Caco-2 (cell line): ENCODE data around the gene PTPRG. TPM values are rescaled to one million over a fixed set of nuclear protein-coding genes. Genes with fewer than 3 reads are reported as not detected.

Experiments used
- BruUV-seq: library from RNA; stranded (reverse); fragments of 400-500 nt; replicated peaks from 2 replicates; lab custom pipeline; 2021; lab: Mats Ljungman, UMichigan
- CTCF ChIA-PET: fragments of 300-600 bp; sonication (Branson Sonifier 250); formaldehyde crosslinking; loops from one replicate; lab custom pipeline; 2022; ENCODE audit warnings: antibody characterized with exemption; lab: Charles Lee
- POLR2A ChIA-PET: fragments of 300-600 bp; sonication (Branson Sonifier 250); formaldehyde crosslinking; loops from one replicate; lab custom pipeline; 2022; ENCODE audit warnings: antibody characterized with exemption; lab: Charles Lee
- DNase-seq, 2 experiments: peaks; one replicate each; pipeline versions ENCODE4 v3.0.0 to v3.0.0-alpha.2; 2020 to 2022
- H3K27me3 ChIP-seq: replicated peaks from 2 replicates; pipeline ENCODE4 v1.6.0; 2011; ENCODE audit warnings: low read length; ENCODE audit not compliant: control insufficient read depth, insufficient read depth
- H3K36me3 ChIP-seq: 2 replicates; pipeline ENCODE4 v1.5.1; 2011; ENCODE audit warnings: low read length; ENCODE audit not compliant: control insufficient read depth, insufficient read depth
- H3K4me1 ChIP-seq: fragments of 250-450 bp; sonication (Bioruptor Pico); 2 replicates; pipeline ENCODE4 v1.5.1; 2020; ENCODE audit warnings: mild to moderate bottlenecking
- H3K4me3 ChIP-seq: 2 replicates; pipeline ENCODE4 v1.5.1; 2011; ENCODE audit warnings: low read depth, mild to moderate bottlenecking, control low read depth, low read length
- H3K9me3 ChIP-seq: fragments of 250-450 bp; sonication (Bioruptor Pico); 2 replicates; pipeline ENCODE4 v1.5.1; 2020; ENCODE audit warnings: mild to moderate bottlenecking, moderate library complexity
- H3K27ac Mint-ChIP-seq: one replicate; pipeline ENCODE4 v1.8.0; 2022; ENCODE audit warnings: mixed read lengths; ENCODE audit not compliant: unreplicated experiment
- H3K27me3 Mint-ChIP-seq: one replicate; pipeline ENCODE4 v1.8.0; 2022; ENCODE audit warnings: mixed read lengths; ENCODE audit not compliant: insufficient read depth, unreplicated experiment
- H3K36me3 Mint-ChIP-seq: one replicate; pipeline ENCODE4 v1.8.0; 2022; ENCODE audit warnings: mild to moderate bottlenecking, mixed read lengths; ENCODE audit not compliant: insufficient read depth, unreplicated experiment
- H3K4me1 Mint-ChIP-seq: one replicate; pipeline ENCODE4 v1.8.0; 2022; ENCODE audit warnings: low read depth, mixed read lengths; ENCODE audit not compliant: unreplicated experiment
- H3K4me3 Mint-ChIP-seq: one replicate; pipeline ENCODE4 v1.8.0; 2022; ENCODE audit warnings: mild to moderate bottlenecking, moderate library complexity, mixed read lengths; ENCODE audit not compliant: unreplicated experiment
- H3K9me3 Mint-ChIP-seq: one replicate; pipeline ENCODE4 v1.8.0; 2022; ENCODE audit warnings: mixed read lengths; ENCODE audit not compliant: unreplicated experiment
- intact Hi-C: fragments of 100-400 bp; cut with micrococcal nuclease; formaldehyde crosslinking; loops from one replicate; pipeline ENCODE4 v1.10.0; 2022; ENCODE audit not compliant: unreplicated experiment
- total RNA-seq: library from RNA; stranded (reverse); gene quantifications from 2 replicates; pipeline ENCODE4 v1.2.3, GENCODE V29; 2022
- TF ChIP-seq, protein P1 (sequence below), 2 experiments: fragments of 200-600 bp in 1 of 2; IDR thresholded peaks; 1 replicate in 1 of 2; 2 replicates in 1 of 2; pipeline versions ENCODE4 v1.5.1 to v1.8.0; 2011 to 2022; ENCODE audit warnings: antibody characterized with exemption in 1 of 2, control low read depth in 1 of 2, inconsistent platforms in 1 of 2, low read depth in 1 of 2, low read length in 1 of 2, mild to moderate bottlenecking in 1 of 2, moderate library complexity in 1 of 2; ENCODE audit not compliant: insufficient read depth in 1 of 2, severe bottlenecking in 1 of 2, unreplicated experiment in 1 of 2

Gene PTPRG
- total RNA-seq, 1 experiment from 2014 or later, result 46.4 TPM

DNA sequence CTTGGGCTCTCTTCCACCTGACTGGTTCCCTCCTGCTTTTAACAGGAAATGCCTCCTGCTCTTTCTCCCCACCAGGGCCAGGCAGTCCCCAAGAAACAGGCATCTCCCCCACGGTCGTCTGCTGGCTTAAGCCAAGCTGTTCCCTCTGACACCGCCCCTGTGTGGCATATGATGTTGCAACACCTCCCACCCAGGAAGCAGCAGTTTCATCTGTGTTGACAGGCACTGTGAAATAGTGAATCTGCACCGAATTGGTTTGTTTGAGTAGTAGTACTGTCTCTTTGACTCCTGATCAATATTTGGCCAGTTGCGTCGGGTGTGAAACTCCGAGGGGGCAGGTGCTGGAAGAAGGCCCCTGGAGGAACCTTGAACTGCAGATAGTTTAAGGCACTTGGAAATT lies 623.2 kb downstream of the PTPRG start:
- no peaks in the 10 kb centered on the region for H3K9me3 Mint-ChIP-seq
- DNase-seq, result peak in 1 of 2 experiments; percentile 3
- intact Hi-C loops, result no loop called here

DNA sequence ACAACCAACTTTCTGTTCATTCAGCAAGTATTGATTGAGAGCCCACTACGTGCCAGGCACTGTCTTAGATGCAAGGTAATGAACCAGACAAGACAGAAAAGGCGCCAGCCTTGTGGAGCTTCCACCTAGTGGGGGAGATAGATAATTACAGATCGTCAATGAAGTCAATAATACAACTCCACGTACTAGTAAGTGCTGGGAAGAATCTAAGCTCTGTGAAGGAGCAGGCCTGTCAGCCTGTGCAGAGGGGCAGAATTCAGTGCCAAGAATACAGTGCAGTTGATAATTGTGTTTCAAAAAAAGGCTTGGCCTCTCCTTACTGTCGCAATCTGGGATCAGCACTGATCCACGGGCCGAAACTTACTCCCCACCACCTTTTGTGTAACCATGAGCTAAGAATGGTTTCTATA lies 625.7 kb downstream of the PTPRG start:
- no peak for DNase-seq
- intact Hi-C loops, result loop anchor here (5.0 kb wide), 2 partner anchors 310 to 550 kb away; no protein-coding TSS in a partner anchor
- no peaks in the 10 kb centered on the region for H3K9me3 ChIP-seq
- TF ChIP-seq, protein P1, sequence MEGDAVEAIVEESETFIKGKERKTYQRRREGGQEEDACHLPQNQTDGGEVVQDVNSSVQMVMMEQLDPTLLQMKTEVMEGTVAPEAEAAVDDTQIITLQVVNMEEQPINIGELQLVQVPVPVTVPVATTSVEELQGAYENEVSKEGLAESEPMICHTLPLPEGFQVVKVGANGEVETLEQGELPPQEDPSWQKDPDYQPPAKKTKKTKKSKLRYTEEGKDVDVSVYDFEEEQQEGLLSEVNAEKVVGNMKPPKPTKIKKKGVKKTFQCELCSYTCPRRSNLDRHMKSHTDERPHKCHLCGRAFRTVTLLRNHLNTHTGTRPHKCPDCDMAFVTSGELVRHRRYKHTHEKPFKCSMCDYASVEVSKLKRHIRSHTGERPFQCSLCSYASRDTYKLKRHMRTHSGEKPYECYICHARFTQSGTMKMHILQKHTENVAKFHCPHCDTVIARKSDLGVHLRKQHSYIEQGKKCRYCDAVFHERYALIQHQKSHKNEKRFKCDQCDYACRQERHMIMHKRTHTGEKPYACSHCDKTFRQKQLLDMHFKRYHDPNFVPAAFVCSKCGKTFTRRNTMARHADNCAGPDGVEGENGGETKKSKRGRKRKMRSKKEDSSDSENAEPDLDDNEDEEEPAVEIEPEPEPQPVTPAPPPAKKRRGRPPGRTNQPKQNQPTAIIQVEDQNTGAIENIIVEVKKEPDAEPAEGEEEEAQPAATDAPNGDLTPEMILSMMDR (IDR thresholded peaks at IDR 0.05; ENCODE audit: insufficient read depth in 1 of 2, low read depth in 1 of 2, low read length in 1 of 2, severe bottlenecking in 1 of 2, unreplicated experiment in 1 of 2), result no peak
- no peaks in the 10 kb centered on the region for H3K36me3 ChIP-seq
- H3K4me3 ChIP-seq, result no peak overlapping the region
- Mint-ChIP-seq H3K9me3 (no peaks in the 10 kb centered on the region), H3K36me3 (peaks cover 29% of the 10 kb centered on the region), H3K27me3 (no peaks in the 10 kb centered on the region), H3K4me3 (no peak overlapping the region), H3K27ac (no peak overlapping the region), H3K4me1 (peaks cover 19% of the 10 kb centered on the region)
- BruUV-seq, result no TSS peak
- no peaks in the 10 kb centered on the region for H3K27me3 ChIP-seq
- CTCF ChIA-PET, result interaction anchor here (0.6 to 1.0 kb wide), 3 partner anchors 11 to 66 kb away, joined by 3 to 4 read pairs (median 4); no protein-coding TSS in a partner anchor
- POLR2A ChIA-PET, result no interaction called here
- H3K4me1 ChIP-seq, result no peaks in the 10 kb centered on the region; the same call in 1 of the 2 replicates

More for the DNA sequence above, 623.2 kb downstream of the PTPRG start:
- TF ChIP-seq, protein P1 (IDR thresholded peaks at IDR 0.05; ENCODE audit: insufficient read depth in 1 of 2, low read depth in 1 of 2, low read length in 1 of 2, severe bottlenecking in 1 of 2, unreplicated experiment in 1 of 2), result no peak
- H3K27me3 ChIP-seq, result no peaks in the 10 kb centered on the region
- no peaks in the 10 kb centered on the region for H3K27me3 Mint-ChIP-seq
- H3K4me3 Mint-ChIP-seq, result no peak overlapping the region
- H3K4me3 ChIP-seq, result no peak overlapping the region
- ChIA-PET CTCF (no interaction called here), POLR2A (no interaction called here)
- no TSS peak for BruUV-seq
- no peaks in the 10 kb centered on the region; the same call in 1 of the 2 replicates for H3K4me1 ChIP-seq
- H3K36me3 ChIP-seq, result no peaks in the 10 kb centered on the region
- peaks cover 19% of the 10 kb centered on the region for H3K4me1 Mint-ChIP-seq
- peaks cover 15% of the 10 kb centered on the region for H3K36me3 Mint-ChIP-seq
- peak overlapping the region; percentile 21 for H3K27ac Mint-ChIP-seq
- no peaks in the 10 kb centered on the region for H3K9me3 ChIP-seq

DNA sequence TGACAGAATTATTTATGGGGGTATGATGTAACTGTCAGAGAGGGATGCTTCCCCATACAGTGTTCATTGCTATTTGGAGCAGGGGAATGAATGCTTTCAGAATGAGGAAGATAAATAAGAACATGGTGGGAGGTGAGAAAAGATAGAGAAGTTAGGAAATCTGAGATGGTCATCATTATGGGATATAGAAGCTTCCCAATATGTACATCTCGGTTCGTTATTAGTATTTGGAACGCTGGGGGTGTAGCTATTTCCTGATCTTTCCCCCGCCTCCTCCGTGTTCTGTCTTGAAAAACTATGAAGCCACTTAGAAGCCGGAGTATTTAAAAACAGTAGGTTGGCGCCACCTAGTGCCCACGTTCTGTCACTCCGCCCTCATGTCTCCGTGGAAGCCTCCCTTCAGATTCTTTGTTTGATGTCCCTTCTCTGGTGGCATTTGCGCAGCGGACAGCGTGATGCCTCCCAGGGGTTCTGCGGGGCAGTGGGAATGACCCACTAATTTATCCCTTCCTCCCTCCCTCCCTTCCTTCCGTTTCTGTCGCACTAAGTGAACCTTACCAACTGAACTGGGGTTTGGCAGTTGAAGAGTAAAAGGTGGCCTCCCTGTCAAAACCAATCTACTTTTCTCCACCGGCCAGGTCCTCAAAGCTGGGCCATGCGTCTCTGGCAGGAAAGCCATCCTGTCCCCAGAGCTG lies 627.5 kb downstream of the PTPRG start:
- CTCF ChIA-PET, result interaction anchor here (0.6 to 1.1 kb wide), 5 partner anchors 193 to 893 kb away, joined by 3 to 5 read pairs (median 4); partner anchors contain the start of gene PTPRG

More for the DNA sequence above, 627.5 kb downstream of the PTPRG start:
- H3K36me3 ChIP-seq, result no peaks in the 10 kb centered on the region
- BruUV-seq, result no TSS peak
- intact Hi-C loops, result loop anchor here (1.0 to 5.0 kb wide), 4 partner anchors 312 to 628 kb away; partner anchors contain the start of gene PTPRG
- H3K27ac Mint-ChIP-seq, result no peak overlapping the region
- H3K4me3 Mint-ChIP-seq, result peak overlapping the region; percentile 50
- H3K9me3 ChIP-seq, result no peaks in the 10 kb centered on the region
- H3K4me1 ChIP-seq, result no peaks in the 10 kb centered on the region; the same call in 1 of the 2 replicates
- TF ChIP-seq, protein P1 (IDR thresholded peaks at IDR 0.05; ENCODE audit: insufficient read depth in 1 of 2, low read depth in 1 of 2, low read length in 1 of 2, severe bottlenecking in 1 of 2, unreplicated experiment in 1 of 2), result peak; percentile 65 to 73
- H3K4me3 ChIP-seq, result no peak overlapping the region
- peaks cover 17% of the 10 kb centered on the region for H3K4me1 Mint-ChIP-seq
- POLR2A ChIA-PET, result no interaction called here
- peaks cover 26% of the 10 kb centered on the region for H3K36me3 Mint-ChIP-seq
- H3K27me3 Mint-ChIP-seq, result no peaks in the 10 kb centered on the region
- DNase-seq, result peak; percentile 65 to 67
- no peaks in the 10 kb centered on the region for H3K27me3 ChIP-seq
- H3K9me3 Mint-ChIP-seq, result no peaks in the 10 kb centered on the region
